ENCODE results near the gene MOXD1. TPM values are rescaled to one million over a fixed set of nuclear protein-coding genes. Genes with fewer than 3 reads are reported as not detected.

Gene MOXD1
- total and polyA plus RNA-seq, 8 donors = 40.3 to 106 (median 57.1) TPM

DNA sequence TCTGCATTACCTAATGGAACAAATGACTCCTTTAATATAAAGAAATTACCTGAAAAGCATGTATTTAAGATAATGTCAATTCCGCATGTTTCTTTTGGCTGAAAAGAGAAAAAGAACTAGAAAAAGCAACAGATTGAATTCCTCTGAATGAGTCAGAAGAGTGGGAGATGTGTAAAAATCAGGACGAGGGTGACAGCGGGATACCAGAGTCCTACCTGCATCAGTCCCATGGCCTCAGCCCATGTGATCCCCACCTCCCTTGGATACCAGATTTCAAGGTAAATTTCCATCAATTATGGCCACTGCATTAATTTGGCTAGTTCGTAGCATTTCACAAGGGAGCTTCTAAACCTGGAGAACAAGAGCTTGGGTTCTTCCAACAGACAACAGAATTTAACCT lies 10.0 kb upstream of the MOXD1 start:
- Histone ChIP-seq H3K36me3 (no peaks in the 10 kb centered on the region), H3K4me3 (no peak overlapping the region), H3K9me3 (peaks cover 0 to 5% of the 10 kb centered on the region in 2 donors), H3K4me1 (no peaks in the 10 kb centered on the region), H3K27ac (no peak overlapping the region), H3K27me3 (no peaks in the 10 kb centered on the region)
- no peak for DNase-seq
- intact Hi-C loops (cut with DNase I) = no loop called here
- no peak for ATAC-seq
- TF ChIP-seq, protein P1, sequence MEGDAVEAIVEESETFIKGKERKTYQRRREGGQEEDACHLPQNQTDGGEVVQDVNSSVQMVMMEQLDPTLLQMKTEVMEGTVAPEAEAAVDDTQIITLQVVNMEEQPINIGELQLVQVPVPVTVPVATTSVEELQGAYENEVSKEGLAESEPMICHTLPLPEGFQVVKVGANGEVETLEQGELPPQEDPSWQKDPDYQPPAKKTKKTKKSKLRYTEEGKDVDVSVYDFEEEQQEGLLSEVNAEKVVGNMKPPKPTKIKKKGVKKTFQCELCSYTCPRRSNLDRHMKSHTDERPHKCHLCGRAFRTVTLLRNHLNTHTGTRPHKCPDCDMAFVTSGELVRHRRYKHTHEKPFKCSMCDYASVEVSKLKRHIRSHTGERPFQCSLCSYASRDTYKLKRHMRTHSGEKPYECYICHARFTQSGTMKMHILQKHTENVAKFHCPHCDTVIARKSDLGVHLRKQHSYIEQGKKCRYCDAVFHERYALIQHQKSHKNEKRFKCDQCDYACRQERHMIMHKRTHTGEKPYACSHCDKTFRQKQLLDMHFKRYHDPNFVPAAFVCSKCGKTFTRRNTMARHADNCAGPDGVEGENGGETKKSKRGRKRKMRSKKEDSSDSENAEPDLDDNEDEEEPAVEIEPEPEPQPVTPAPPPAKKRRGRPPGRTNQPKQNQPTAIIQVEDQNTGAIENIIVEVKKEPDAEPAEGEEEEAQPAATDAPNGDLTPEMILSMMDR (IDR thresholded peaks at IDR 0.05) = no peak

DNA sequence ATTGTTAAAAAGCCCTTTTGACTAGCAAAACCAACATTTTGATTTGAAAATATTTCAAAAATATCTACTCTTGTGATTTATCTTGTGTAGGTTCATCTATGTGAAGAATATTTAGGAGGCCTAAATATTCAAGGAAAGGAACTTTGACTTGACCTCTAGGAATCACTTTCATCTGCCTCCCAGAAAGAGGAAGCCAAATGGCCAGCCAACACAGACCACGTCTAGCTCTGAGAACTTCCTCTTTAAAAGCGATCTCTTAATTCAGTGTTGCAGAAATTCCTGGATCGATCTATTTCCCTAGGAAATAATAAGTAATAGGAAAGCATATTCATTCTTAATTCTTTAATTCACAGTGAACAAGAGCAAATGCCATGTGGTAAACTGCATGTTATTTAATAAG lies 9.6 kb upstream of the MOXD1 start:
- no peak for ATAC-seq
- Histone ChIP-seq H3K27ac (no peak overlapping the region), H3K4me3 (no peak overlapping the region), H3K4me1 (no peaks in the 10 kb centered on the region), H3K9me3 (peaks cover 0 to 2% of the 10 kb centered on the region in 2 donors), H3K36me3 (no peaks in the 10 kb centered on the region), H3K27me3 (no peaks in the 10 kb centered on the region)
- intact Hi-C loops (cut with DNase I) = no loop called here
- TF ChIP-seq, protein P1 (IDR thresholded peaks at IDR 0.05) = no peak
- no peak for DNase-seq

DNA sequence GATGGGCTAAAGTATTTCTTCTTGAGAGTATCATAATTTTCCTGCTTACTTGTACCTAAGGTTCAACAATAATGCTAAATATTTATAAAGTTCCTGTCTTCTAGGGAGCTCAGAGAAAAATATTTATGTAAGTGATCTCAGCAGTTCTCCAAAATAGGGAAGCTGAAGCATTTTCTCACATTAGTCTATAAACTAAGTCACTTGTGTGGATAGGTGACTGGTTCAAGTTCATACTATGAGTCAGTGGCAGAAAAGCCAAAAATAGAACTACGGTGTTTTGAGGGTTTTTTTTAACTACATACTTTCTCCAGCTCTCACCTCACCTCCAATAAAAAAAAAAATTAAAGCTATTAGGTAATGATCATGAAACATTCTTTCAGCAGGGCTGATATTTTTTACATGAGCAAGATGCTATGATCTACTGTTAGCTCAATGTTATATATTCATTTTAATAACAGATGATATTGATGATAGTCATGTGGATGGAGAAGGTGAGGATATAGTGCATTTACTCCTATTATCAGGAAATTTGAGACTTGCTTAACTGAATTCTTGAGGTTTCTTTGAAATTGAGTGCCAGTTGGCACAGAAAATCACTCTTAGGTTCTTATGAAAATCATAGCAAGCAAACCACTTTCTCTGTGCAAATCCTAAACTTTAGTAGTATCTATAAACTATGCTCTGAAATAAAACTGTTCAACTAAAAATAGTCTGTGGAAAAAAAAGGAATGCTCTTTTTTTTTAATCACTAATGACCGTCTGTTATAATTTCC lies 4.1 kb upstream of the MOXD1 start:
- Histone ChIP-seq H3K27ac (no peak overlapping the region), H3K36me3 (no peaks in the 10 kb centered on the region), H3K4me1 (peaks cover 0 to 6% of the 10 kb centered on the region in 2 donors), H3K4me3 (no peak overlapping the region), H3K9me3 (no peaks in the 10 kb centered on the region), H3K27me3 (peaks cover 16 to 51% of the 10 kb centered on the region in 2 donors)
- ATAC-seq (no peak), DNase-seq (no peak)
- intact Hi-C loops (cut with DNase I) = no loop called here
- TF ChIP-seq, protein P1 (IDR thresholded peaks at IDR 0.05) = no peak

DNA sequence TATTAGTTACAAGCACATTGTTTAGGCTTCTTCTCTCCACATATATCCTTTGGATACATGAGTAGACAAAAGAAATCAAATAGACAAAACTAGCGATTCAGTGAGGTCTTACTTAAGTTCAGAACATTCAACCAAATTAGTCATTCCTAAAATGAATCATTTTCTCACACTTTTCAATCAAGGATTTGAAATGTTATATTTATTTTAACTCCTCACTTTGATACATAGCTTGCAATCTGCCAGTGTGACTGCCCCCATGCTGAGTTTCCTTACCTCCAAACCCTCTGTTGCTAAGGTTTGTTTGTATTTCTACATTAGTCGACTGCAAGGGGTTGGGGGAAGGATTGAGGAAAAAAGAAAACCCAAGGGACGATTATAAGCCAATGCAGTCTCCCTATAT lies 3.5 kb upstream of the MOXD1 start:
- Histone ChIP-seq H3K27ac (no peak overlapping the region), H3K4me3 (no peak overlapping the region), H3K36me3 (no peaks in the 10 kb centered on the region), H3K9me3 (no peaks in the 10 kb centered on the region), H3K4me1 (peaks cover 0 to 6% of the 10 kb centered on the region in 2 donors), H3K27me3 (peaks cover 20 to 57% of the 10 kb centered on the region in 2 donors)
- TF ChIP-seq, protein P1 (IDR thresholded peaks at IDR 0.05) = no peak
- no peak for ATAC-seq
- intact Hi-C loops (cut with DNase I) = no loop called here
- no peak for DNase-seq

DNA sequence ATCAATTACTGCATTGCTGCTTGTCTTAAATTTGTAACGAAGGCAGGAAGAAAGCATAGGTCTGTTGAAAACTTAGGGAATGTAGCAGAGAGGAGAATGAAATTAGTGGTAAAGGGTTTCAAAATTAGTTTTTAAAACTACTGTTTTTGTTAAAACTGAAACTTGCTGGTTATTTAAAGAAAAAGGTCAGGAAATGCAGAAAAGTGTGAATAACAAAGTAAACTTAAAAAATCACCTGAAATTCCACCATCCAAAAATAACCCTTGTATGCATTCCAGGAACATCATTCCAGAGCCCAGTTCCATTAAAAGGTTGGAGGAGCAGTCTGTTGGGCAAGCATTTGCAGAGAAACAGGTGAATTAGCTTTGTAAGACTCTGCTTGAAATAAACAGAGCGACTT lies 3.1 kb upstream of the MOXD1 start:
- H3K9me3 ChIP-seq = no peaks in the 10 kb centered on the region
- TF ChIP-seq, protein P1 (IDR thresholded peaks at IDR 0.05) = no peak
- H3K4me3 ChIP-seq = no peak overlapping the region
- no peak overlapping the region for H3K27ac ChIP-seq
- H3K36me3 ChIP-seq = no peaks in the 10 kb centered on the region
- no peak for DNase-seq
- H3K27me3 ChIP-seq = peaks cover 24 to 61% of the 10 kb centered on the region in 2 donors
- ATAC-seq = no peak
- intact Hi-C loops (cut with DNase I) = no loop called here
- H3K4me1 ChIP-seq = peaks cover 0 to 6% of the 10 kb centered on the region in 2 donors
